GM19467 (cell line): ENCODE data around the gene SH2D1B.

Experiments used
- ATAC-seq: cut with Tn5 transposase; IDR thresholded peaks from one replicate; pipeline ENCODE4 v1.9.1; 2021; ENCODE audit warnings: mild to moderate bottlenecking, moderate library complexity; ENCODE audit not compliant: unreplicated experiment

SH2D1B gene

DNA sequence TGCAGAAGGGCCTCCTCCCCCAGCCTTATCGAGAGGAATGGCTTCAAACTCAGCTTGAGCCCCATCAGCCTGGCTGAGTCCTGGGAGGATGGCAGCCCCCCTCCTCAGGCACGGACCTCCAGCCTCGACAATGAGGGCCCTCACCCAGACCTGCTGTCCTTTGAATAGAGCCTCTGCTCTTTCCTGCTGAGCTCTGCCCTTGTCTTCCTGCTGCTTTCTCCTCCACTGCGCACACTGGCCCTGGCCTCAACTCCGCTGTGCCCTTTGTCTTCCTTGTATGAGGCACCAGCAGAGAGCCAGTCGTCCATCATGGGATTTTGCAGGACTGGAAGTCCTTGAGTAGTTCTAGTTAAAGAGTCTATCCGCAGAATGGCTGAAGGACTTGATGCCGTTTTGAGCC is 28.4 kb downstream of the SH2D1B start:
- no peak for ATAC-seq

DNA sequence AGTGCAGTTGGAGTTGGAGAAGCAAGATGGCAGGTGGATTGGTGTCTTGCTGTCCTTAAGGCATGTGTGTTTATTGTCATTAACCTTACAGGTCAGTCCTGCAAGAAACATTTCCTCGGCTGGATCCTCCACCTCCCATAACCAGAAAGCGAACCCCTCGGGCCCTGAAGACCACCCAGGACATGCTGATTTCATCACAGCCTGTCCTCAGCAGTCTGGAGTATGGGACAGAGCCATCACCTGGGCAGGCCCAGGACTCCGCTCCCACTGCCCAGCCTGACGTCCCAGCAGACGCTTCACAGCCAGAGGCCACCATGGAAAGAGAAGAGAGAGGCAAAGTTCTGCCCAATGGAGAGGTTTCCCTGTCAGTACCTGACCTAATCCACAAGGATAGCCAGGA is 28.8 kb downstream of the SH2D1B start:
- no peak for ATAC-seq

DNA sequence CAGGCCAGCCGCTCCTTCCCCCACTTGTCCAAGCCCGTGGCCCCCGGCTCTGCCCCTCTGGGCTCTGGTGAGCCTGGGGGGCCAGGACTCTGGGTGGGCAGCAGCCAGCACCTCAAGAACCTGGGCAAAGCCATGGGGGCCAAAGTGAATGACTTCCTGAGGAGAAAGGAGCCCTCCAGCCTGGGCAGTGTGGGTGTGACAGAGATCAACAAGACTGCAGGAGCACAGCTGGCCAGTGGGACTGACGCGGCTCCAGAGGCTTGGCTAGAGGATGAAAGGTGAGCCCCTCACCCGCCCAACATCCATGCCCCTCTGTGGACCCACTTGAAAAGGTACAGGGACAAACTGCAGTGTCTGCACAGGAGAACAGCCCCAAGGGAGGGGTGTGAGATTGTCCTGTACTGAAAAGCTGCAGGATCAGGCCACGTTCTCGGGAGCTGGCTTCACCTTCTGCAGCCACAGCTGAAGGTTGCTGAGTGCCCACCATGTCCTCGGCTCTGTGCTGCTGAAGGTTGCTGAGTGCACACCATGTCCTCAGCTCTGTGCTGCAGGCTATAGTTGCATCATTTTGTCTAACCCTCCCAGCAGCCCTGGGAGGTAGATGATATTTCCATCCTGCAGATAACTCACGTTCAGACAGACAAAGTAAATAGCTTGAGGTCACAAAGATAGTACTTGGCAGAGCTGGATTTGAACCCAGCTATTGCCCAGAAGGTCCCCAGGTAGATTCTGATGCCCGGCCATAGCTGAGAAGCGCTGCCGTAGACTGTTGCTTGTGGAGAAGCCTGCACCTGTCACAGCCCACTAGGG is 29.8 kb downstream of the SH2D1B start:
- ATAC-seq: no peak

DNA sequence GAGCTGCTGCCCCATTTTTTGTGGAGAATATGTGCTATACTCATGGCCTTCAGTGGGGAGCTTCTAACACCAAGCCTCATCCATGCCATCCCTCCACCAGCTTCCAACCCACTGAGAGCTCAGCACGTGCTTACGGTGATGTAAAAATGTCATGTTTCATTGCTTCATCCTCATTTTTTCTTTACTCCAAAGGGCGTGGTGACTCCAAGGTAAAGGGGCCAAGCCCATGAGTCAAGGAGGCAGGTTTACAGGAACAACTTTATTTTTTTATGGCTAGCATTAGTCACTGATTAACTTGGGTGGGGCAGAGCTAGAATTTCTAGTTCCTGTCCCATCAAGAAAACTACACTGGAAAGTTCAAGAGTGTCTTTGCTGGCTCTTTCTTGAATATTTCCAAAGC is 30.6 kb downstream of the SH2D1B start, which contains the start of gene C1orf226:
TSS of gene C1orf226 (plus strand) at position 346 of the 400 bp plus-strand sequence. CDS start 174 bp downstream, outside the sequence.
- no peak for ATAC-seq

DNA sequence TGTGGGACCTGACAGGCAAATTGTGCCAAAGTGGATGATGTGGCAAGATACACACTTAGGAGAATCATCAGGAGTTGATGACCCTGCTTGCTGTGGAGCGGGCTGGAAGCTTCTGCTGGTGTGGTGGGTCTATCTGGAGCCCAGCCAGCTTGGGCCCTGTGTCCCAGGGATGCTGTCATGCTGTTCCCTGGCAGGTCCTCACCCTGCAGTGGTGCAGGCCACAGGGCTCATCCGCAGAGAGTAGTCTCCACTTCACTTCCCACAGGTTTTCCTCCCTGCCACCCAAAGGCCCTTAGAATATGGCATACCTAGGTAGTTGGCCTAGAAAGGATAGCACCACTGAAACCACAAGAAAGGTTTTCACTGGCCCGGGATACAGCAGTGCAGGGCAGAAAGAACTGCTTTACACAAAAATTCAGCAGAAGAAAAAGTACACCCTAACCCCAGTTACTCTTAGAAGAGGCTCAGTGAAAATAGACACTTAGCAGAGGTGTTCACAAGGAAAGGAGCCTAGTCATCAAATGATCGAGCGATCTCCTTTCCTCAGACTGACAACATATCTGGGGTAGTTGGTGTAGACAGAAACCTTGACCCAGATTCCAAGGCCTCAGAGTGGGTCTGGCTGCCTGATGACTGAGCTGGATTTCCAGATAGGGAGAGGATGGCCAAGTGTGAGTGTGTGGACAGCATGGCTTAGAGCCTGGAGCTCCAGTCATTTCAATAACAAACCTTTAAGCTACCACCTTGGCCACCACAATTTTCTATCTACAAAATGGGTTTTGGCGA is 31.7 kb downstream of the SH2D1B start:
- ATAC-seq: no peak

DNA sequence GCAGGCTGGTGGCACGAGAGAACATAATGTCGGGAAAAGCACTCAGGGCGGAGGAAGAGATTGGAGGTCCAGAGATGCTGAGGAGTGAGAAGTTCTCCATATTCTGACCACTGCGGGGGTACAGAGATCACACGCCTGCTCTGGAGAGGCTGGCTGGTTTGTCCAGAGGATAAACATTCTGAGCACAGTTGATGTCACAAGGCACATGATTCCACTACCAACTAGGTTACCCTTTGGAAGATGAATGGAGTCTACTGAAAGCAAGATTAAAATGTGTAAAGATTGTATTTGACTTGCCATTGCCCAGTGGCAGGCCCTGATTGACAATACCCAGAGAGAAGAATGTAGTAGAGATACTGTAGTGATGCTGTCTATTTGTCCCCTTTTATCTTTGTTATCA is 35.2 kb downstream of the SH2D1B start, which contains the start of gene SPATA46:
TSS of gene SPATA46 (minus strand) at position 164 of the 400 bp plus-strand sequence. CDS start at position 100, 64 bp downstream.
- no peak for ATAC-seq

DNA sequence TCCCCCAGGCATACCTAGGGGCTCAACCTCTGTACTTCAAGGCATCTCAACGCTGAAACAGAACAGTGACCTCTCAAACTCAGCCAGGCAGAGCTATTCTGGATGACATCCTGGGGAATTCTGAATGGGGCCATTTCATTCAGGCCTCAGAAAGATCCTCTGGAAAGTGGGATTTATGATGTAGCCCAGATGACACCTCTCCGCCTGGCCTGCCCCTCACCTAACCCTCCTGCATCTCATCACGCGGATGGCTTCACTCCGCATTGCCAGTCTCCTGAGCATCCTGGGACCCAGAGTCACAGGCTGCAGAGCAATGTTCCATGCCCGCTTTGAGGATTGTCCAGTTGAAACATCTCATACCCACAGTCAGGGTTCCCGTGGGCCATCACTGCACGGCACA is 36.5 kb downstream of the SH2D1B start:
- ATAC-seq: no peak

DNA sequence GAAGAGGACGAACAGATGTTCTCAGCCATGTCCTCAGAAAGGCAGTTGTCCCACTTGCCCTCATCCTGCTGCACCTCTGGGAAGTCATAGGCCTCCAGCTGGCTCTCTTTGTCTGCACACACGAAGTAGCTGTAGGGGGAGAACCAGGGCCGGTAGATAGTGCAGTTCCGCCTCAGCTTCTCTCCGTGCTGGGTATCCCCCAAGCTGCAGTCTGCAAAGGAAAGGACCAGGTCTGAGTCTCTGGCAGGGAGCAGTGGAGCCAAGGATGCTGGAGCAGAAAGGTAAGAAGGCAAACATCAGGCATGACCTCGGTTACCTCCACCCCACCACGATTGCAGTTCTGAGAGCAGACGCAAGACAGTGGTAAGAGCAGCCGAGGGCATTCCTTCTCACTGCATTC is 37.5 kb downstream of the SH2D1B start:
- no peak for ATAC-seq

DNA sequence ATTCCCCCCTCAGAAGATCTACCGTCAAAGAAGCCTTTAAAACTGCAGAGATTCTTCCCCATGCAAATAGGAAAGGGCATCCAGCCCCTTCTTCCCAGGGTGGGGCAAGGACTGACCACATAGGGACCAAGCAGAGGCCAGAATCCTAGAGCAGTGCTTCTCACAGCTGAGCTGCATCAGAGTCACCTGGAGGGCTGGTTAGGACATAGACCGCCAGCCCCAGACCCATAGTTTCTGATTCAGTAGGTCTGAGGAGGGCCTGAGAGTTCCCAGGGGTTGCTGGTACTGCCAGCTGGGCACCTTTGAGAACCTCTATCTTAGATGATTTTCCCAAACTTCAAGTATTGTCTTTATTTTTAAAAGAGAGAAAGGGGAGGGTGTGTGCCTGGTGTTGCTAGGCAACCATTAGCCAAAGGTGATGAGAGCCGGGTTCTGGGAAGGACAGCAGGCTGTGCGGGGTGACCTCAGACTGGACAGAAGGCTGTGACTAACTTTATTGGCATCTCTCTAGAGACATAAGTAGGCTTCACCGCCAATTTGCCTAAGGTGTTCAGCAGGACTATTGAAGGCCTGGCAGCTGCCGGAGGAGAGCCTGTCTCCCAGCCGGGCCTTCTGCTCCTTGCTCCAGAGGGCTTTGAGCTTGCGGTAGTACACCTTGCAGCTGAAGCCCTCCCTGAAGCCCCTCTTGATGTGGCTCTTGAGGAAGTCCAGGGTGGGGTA is 38.2 kb downstream of the SH2D1B start:
- no peak for ATAC-seq

DNA sequence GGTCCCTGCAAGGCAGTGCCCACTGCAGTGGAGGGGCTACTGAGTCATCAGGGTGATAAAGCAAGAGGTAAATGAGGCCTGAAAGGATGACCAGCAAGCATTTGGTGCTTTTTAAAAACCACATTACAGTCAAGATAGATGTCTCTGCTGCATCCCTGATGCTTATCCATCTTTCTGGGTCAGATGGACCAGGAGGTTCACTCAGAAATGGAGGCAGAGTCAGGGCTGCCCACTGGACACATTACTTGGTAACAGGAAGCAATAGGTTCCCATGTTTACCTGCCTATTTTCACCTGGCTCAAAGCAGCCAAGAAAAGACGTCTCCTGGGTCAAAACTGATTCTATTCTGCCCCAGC is 38.9 kb downstream of the SH2D1B start:
- no peak for ATAC-seq

DNA sequence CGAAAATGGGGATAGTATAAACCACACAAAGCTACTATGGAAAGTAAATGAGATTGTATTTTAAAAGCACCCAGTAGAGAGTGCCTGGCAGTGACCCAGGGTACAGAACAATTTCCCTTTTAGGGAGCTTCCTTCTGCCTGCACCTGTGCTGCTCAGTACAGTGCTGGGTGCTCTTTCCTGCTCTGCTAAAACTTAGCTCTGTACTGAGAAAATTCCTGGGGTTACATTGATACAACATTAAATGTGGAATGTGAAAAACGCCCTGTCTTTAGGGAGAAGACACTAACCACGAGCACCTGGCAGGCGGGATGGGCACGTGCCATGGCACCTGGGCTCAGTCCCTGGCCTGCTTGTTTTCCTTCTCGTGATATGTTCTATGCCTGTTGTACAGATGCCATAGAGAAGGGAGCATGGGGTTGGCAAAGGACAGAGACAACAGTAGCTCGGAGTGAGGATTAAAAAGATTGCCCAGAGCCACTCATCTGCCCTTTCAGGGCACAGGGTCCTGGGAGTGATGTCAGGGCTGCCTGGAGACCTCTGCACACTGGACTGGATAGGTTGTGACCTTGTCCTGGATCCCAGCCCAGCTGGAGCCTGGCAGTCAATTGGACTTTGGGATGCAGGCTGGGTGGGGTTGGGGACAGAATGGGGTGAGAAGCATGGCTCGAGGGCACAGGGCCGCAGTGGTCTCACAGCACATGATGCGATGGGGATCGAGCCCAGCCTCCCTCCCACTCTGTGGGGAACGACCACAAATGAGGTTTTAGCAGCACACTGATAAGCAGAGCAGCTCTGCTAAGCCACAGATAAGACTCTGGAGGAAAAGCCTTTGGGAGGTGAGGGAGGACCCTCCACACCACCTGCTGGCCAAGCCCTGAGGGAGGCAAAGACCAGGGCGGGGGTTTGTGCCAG is 39.5 kb downstream of the SH2D1B start:
- no peak for ATAC-seq

DNA sequence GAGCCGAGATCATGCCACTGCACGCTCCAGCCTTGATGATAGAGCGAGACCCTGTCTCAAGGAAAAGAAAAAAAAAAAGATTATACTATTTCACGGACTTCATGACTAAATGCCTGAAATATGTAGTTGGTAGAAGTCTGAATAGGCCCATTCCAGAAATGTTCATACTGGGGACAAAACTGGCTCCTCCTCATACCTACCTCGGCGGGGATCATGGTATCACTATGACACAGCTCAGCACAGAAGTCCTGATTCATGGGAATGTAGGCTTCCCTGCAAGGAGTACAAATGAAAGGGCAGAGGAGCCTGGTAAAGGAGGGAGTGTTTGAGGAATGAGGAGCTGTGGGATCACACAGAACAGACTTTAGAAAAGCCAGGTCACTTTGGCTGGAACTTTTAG is 40.3 kb downstream of the SH2D1B start:
- no peak for ATAC-seq

DNA sequence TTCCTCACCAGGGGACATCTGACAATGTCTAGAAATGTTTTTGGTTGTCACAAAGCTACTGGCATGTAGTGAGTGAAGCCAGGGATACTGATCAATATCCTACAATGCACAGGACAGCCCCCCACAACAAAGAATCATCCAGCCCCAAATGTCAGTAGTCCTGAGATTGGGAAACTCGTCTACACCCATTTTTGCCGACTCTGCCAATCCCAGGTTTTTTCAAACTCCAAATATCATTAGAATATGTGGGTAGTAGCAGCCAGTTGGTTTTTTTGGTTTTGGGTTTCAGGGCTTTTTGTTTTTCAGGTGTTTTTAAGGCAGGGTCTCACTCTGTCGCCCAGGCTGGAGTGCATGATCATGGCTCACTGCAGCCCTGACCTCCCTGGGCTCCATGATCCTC is 41.2 kb downstream of the SH2D1B start:
- ATAC-seq: no peak

DNA sequence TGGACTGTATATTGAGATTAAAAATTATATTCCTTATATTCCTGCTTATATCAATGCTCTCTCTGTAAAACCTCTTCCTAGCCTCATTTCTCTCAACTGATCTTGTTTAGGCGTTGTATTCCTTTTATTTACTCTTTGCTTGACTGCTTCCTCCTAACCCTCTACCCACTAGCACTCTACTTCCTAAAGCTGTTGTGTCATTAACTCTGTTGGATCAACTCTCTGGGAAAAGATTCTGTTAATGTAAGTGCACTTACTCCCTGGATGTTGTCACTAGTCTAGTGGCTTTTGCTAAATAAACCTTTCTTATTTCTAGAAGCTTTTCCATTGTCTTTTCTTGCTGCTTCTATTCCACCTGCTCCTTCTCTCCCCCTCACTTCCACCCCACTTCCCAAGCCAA is 41.8 kb downstream of the SH2D1B start:
- no peak for ATAC-seq

DNA sequence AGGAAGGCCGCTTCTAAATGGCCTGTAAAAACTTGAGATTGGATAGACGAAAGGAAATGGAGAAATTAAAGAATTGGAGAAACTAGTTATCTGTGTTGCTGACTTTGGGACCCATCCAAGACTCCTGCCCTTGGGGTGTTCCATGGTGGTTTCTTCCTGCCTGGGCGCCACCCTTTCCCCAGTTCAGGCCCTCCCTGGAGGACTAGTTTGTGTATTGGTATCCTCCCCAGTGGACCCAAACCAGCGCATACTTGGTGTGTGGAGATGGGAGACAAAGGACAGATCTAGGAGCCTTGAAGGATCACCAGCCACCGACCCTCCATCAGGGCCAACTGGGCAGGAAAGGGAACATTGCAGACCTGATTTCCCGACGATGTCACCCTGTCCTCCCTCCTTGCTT is 42.4 kb downstream of the SH2D1B start:
- ATAC-seq: no peak

DNA sequence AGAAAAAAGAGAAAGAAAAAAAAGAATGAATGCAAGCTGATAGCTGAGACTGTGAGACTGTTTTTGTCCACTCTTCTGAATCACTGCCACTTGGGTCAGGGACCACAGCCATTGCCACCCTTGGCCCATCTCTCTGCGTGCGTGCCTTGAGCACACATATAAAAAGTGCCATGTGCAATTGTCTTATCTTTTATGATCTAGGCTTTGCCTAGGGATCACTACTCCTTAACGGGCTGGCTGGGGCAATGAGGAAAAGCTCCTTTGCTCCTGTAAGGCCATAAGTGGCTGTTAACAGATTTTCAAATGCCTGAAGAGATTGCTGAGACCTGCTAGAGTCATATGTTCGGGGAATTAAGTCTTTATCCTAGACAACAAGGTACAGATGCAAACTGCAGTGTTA is 43.5 kb downstream of the SH2D1B start:
- ATAC-seq: no peak

DNA sequence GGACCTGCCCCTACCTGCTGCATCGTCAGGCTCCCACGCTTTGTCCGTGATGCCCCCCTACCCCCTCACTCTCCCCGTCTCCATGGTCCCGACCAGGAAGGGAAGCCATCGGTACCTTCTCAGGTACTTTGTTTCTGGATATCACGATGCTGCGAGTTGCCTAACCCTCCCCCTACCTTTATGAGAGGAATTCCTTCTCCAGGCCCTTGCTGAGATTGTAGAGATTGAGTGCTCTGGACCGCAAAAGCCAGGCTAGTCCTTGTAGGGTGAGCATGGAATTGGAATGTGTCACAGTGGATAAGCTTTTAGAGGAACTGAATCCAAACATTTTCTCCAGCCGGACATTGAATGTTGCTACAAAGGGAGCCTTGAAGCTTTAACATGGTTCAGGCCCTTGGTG is 44.2 kb downstream of the SH2D1B start:
- ATAC-seq: no peak

DNA sequence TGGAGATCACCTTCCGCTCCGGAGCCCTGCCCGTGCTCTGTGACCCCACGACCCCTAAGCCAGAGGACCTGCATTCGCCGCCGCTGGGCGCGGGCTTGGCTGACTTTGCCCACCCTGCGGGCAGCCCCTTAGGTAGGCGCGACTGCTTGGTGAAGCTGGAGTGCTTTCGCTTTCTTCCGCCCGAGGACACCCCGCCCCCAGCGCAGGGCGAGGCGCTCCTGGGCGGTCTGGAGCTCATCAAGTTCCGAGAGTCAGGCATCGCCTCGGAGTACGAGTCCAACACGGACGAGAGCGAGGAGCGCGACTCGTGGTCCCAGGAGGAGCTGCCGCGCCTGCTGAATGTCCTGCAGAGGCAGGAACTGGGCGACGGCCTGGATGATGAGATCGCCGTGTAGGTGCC is 44.9 kb downstream of the SH2D1B start:
- ATAC-seq: no peak

DNA sequence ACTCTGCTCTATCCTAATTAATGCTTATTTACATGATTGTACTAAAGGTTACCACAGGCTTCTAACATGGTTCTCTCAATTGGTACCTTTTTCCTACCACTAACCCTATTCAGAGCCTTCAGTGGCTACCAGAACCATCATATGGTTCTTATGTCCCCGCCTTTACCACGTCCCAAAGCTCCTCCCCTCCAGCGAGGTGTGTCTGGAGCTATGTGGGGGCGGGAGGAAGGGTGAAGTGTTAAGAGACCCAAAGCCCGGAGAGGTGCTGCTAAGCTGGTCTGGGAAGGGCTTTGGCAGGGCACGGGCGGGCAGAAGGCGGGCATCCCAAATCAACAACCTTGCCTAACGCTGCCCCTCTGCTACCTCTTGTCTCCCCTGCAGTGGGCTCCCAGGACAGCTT is 45.3 kb downstream of the SH2D1B start:
- ATAC-seq: no peak

DNA sequence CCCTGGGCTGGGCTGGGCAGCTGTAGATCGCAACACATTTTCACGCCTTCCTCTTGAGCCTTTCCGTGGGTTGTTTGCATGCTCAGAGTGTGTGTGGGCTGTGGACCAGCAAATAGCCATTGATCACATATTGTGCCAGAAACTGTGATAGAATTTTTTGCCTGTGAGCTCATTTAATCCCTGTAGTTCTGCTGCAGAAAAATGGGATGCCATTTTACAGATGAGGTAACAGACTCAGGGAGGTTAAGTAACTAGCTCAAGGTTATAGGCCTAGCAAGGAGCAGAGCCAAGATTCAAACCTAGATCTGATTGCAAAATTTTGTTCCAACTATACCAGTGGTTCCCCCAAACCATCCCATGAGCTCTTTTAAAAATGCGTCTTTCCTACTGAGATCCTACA is 45.8 kb downstream of the SH2D1B start:
- no peak for ATAC-seq
